Stimulated activated CD4-positive, alpha-beta T cell treated with anti-CD3 and anti-CD28 coated beads, TNF-alpha, amount 100 ng/mL, for 24 hours (primary cell): ENCODE data around the gene ARPC1A.

Source experiments
- DNase-seq, 3 experiments: peaks; one replicate each; pipeline ENCODE4 v3.0.0-alpha.2; 2020; ENCODE audit warnings: low read depth in 3 of 3

The ARPC1A gene

DNA sequence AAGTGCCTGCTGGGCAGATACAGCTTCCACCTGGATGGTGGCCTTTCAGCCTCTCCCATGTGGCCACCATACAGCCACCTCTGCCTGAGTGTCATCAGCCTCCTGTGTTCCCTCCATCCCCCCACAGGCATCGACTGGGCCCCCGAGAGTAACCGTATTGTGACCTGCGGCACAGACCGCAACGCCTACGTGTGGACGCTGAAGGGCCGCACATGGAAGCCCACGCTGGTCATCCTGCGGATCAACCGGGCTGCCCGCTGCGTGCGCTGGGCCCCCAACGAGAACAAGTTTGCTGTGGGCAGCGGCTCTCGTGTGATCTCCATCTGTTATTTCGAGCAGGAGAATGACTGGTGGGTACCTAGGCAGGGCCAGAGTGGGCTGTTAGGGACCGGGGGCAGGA lies 62.2 kb downstream of the ARPC1A start:
- no peak for DNase-seq

DNA sequence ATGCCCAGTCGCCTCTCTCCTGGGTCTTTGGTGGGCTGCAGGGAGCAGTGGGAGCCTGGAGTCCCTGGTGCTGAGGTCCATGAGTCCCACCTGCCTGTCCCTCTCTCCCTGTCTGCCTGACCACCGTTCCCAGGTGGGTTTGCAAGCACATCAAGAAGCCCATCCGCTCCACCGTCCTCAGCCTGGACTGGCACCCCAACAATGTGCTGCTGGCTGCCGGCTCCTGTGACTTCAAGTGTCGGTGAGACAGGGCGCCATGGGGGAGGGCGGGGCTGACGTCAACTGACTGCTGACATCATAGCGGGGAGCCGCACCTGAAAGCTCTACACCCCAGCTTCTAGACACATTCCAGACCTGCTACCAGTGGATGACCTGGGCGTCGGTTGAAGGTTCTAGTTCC lies 64.1 kb downstream of the ARPC1A start:
- no peak for DNase-seq

DNA sequence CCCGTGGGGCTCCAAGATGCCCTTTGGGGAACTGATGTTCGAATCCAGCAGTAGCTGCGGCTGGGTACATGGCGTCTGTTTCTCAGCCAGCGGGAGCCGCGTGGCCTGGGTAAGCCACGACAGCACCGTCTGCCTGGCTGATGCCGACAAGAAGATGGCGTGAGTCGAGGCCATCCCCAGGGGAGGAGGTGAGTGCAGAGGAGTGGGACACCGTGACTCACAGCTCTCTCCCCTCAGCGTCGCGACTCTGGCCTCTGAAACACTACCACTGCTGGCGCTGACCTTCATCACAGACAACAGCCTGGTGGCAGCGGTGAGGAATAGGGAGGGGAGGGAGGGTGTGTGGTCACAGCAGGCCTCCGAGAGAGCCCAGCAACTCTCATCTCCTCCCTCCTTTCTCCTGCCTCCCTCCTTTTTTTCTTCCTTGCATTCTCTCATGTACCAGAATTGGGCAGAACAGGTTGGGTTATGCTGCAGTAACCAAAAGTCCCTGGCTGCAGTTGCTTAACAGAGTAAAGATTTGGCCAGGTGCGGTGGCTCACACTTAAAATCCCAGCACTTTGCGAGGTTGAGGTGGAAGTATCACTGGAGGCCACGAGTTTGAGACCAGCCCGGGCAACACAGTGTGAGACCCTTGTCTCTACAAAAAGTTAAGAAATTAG lies 65.4 kb downstream of the ARPC1A start:
- no peak for DNase-seq

DNA sequence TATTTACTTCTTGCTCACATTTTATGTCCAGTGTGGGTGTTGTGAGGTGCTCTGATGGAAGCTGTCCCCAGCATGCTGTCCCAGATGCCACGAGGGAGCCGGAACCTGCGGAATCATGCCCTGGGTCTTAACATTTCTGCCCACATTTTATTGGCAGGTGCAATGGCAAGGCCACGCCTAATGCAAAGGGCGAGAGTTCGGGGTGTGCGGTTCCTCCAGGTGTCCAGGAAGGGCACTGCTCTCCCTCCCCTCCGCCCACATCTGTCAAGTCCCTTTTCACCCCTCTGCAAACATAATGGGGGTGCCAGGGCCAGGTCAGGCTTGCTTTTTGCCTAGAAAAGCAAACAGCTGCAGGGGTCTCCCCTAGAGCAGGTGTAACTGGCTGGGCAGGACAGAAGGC lies 66.3 kb downstream of the ARPC1A start:
- DNase-seq: no peak

DNA sequence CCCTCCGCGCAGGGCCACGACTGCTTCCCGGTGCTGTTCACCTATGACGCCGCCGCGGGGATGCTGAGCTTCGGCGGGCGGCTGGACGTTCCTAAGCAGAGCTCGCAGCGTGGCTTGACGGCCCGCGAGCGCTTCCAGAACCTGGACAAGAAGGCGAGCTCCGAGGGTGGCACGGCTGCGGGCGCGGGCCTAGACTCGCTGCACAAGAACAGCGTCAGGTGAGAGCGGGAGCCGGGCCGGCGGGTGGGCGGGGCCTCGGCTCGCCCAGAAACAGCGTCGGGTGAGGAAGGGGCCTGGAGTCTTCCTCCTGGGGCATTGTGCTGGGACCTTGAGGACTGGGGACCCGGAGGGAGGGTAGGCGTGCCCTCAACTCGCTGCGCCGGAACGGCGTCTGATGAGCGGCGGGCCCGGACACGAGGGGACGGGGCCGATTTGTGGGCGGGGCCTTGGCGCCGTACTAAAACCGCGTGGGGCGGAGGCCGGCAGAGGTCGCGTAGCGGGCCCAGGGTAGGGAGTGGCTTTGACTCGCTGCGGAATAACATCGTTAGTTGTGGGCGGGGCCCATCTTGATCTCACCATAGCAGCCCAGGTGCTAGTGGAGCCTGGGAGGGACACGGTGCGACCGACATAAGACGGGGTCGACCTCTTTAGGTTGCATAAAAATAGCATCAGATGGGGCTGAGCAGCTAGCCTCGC lies 67.1 kb downstream of the ARPC1A start:
- DNase-seq: peak in 1 of 3 experiments; percentile 81

DNA sequence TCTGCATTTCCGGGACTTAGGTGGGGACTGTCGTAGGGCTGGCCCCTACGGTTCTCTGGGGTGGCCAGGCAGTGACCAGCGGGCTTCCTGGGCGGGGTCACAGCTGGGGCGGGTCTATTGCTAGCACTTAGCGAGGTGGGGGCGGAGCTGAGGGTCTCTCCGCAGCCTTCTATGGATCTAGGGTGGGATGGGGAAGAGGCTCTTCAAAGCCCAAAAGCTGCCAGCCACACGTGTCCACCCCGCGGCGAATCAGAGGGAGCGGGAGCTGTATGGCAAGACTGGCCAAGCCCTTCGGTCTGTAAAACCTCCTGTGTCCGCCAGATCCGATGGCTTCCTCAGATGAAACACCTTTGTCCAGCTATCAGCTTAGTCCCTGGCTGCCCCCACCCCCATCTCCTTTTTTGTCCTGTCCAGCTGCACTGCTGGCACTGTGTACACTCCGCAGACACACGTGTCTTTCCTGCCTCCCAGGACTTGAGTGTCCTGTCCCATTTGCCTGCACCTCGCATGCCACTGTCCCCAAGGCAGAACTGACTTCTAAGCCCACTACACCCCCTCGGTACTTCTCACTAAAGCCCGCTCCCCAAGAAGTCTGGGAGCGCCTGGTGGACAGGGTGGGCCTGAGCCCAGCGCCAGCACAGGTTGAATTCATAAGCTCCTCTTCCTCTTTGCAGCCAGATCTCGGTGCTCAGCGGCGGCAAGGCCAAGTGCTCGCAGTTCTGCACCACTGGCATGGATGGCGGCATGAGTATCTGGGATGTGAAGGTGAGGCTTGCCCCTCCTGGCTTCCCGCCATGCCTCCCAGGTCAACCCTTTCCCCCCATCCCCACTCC lies 67.9 kb downstream of the ARPC1A start:
- DNase-seq: no peak

DNA sequence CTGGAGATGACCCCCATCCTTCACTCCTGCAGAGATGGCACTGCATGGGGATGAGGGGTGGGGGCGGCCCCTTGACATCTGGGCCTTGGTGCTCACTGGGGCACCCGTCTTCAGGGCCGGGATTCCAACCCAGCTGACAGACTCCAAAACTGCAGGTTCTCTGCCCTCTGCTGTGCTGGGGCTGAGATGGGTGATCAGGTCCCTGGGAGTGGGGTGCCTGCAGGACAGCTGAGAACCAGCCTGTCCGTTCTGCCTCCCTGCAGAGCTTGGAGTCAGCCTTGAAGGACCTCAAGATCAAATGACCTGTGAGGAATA lies 68.4 kb downstream of the ARPC1A start:
- DNase-seq: no peak

DNA sequence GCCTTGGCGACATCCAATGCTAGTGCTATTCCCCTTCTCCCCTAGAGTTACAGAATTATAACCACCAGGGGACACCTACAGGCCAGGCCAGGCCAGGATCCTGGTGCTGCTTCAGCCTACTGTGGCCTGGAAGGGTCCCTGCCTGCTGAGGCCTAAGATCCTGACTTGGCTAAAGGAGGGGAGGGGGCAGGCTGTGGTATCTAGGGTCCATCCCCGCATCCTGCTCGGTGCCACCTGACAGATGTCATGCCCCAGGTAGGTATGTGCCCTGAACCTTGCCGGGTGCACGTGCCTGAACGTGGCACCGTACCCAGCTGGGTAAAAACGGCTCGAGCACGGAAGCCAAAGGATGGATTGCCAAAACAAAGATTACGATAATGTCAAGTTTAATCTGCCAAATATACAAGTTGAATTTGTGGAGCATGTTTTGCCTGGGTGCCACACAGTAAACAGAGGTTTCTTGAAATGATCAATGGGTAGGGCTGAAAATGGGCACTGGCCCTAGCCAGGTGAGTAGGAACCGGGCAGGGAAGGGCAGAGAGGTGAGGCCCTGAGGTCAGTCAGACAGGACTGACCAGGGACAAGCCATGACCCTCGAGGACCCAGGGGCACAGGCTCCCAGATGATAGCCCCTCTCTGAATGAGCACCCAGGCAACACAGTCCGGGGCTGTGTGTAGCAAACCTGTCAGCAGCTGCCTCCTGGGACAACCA lies 70.1 kb downstream of the ARPC1A start:
- DNase-seq: no peak

DNA sequence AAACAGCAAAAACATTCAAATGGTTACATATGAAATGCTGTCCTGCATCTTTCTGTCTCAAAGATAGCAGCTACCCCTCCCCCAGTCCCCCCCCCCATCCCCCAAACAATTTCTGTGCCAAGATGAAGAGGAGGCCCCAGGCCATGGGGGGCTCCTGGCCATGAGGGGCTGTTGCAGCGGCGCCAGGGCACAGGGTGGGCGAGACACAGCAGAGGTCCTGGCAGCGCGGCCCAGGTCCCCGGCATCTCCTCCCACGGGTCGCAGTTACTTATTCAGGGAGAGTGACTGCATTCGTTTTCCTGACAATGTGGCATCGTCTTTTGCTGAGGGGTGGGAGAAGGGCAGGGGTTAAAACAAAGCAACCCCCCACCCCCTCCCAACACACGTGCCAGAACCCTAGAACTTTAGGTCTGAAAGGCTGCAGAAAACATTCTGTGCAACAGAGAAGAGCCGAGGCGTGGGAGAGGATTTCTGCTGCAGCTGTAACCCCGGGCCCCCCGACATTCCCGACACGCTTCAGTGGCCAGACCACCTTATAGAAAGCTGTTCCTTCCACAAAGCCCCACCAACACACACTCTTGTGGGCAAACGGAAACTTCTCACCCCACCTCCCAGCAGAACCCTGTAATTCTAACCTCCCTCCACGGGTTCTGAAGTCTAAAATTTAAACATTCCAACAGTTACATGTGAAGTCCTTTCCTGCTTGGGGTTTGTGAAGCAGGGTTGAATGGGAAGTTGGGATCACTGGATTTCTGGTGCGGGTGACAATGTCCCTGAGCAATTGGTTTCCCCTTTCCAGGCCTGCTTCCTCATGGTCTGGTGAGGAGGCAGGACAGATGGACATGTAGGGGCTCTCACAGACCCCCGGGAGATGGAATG lies 71.0 kb downstream of the ARPC1A start:
- DNase-seq: no peak

DNA sequence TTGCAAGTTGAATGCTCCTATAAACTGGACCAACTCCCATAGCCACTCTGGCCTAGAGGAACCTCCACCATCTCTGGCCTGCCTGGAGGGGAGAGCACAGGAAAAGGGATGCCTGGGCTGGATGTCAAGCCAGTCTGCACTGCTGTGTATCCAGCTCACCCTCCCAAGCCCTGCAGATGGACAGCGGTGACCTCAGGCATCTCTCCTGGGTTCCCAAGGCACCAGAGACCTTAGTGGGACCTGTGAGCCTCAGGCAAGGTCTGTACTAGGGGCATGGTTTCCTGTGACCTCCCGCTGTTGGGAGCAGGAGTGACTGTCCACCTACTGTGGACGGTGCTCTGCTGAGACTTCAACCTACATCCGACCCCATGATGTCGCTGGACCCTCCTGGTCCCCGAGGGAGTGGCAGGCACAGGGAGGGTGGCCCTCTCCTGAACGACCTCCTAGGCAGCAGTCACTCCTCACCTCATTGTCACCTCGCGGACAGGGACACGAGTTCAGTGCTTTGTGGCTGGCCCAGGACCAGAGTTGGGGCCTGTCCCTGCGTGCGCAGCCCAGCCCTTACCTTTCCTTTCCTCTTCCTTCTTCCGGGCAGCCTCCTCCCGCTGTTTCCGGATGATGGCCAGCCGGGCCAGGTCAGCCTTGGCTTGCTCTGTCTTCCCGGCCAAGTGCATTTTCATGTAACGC lies 71.7 kb downstream of the ARPC1A start:
- no peak for DNase-seq

DNA sequence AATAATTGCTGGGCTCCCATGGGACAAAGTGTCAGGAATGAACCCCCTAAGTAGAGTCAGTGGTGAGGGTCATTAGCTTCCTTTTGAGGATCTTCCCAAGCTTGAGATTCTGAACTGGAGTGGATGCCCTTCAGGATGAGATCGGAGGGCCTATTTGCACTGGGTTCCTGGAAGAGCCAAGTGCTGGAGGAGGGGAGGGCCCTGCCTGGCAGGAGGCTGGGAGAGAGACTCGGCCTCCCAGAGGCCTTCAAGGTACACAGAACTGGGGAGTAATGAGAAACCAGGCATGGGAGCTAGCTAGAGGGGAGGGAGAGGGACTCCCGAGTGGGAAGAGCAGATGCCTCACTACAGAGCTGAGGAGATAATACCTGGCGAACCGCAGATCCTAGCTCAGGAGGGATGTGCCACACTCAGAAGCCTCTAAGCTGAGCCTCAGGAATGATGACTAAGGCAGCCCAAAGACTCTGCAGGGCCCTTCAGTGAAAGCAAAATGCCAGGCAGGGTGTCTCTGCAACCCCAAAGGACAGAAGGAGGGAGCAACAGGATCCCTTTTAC lies 73.3 kb downstream of the ARPC1A start:
- no peak for DNase-seq

DNA sequence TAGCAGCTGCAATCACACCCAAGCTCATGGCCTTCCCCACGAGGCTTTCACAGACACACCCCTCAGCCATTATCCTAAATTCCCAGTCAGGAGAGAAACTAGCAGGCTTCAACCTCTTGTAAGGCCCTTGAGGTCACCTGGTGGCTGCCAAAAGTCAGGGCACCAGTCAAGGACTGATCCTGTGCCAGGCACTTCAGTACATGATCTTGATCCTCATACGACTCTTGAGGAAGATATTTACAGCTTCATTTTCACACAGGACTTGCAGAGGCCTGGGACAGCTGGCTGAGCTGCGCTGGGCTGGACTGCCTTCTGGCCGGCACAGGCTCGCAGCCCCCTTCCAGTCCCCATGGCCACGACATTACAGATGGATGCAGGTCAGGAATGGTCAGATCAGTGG lies 73.9 kb downstream of the ARPC1A start:
- no peak for DNase-seq

DNA sequence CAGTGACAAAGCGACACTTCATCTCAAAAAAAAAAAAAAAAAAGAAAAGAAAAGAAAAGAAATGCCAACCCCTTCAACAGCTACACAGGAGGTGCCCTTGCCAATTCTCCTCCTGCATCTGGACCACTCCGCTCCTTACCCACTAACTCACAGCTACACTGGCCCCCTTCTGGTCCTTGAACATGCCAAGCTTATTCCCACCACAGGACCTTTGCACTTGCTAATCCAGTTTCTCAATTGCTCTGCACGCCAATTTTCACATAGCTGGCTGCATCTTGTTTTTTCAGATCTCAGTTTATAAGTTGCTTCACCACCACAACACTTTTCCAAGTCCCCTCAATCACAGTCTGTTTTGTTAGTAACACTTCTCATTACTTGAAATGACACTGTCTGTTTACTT lies 77.2 kb downstream of the ARPC1A start:
- no peak for DNase-seq

DNA sequence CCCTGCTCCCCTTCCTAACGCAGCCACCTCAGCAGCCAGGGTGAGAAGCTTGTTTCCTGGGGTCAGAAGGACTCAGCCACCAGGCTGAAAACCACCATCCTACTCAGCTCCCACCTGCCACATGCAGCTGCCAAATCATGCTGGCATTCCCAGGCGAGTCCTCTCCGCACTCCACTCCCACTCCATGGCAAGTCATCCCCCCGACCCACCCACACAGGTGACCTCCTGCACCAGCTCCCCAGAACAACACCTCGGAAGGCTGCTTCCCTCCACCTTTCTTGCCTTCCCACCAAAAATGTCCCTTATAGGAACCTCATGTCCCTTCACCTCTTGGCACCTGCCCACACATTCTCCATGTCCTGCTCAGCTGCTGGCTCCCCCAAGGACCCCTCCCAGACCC lies 78.1 kb downstream of the ARPC1A start:
- DNase-seq: no peak

DNA sequence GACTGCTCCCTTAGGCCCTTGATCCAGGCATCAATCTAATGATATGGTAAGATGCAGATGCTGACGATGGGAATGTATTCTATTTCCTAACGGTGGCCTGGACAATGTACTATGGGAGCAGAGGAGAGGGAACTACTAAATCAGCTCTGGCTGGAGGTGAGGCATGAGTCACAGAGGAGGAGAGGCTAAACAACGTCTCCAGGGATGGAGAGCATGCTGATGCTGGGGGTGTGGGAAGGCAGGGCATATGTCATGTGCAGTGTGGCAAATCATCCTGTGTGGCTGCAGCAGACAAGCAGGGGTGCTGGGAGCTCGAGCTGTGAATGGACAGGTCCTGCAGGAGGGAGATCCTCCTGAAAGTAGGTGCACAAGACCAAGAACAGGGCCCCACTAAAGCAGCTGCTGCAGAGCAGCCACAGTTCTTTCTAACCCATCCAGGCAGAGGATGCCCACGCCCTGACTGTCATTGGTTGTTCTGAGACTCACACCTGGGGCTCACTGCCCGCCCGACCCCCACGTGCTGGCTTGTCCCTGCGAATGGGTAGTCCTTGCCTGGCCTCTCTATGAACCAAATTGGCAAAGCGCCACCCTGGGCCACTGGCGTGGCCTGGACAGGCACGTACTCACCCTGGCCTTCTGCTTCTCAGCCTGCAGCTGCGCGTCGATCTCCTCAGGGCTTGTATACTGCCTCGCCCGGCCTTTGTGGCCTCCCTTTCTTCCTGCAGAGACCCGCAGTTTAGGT lies 78.7 kb downstream of the ARPC1A start:
- no peak for DNase-seq

DNA sequence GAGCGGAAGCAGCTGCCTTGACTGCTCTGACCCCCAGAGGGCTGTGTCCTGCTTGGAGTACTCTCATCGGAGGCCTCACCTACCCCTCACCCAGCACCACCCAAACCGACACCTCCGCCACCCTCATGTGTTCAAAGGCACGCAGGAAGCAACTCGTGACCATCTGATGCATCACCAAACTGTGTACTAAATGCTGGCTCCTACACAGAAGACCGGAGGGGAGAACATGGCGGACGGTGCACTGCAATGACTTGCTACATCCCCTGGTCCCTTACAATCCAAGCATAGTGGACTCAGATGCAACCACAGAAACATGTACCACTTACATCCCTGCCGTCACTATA lies 79.3 kb downstream of the ARPC1A start:
- no peak for DNase-seq

DNA sequence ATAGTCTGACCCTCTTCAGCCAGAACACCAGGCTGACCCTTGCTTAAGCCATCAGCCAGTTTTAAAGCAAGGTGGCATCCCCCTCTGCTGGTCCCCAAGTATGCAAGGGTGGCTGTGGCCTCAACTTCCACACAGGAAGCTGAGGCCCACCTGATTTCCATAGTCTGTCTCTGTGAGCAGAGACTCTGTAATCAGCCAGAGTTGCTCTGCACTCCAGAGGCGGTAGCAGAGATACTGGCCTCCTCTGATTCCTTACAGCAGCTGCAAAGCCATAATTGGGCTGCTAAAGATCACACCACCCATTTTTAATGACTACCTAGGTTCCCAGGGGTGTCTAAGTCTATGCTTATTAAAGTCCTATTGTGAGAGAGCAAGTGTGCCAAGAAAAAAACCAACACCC lies 80.9 kb downstream of the ARPC1A start:
- no peak for DNase-seq

DNA sequence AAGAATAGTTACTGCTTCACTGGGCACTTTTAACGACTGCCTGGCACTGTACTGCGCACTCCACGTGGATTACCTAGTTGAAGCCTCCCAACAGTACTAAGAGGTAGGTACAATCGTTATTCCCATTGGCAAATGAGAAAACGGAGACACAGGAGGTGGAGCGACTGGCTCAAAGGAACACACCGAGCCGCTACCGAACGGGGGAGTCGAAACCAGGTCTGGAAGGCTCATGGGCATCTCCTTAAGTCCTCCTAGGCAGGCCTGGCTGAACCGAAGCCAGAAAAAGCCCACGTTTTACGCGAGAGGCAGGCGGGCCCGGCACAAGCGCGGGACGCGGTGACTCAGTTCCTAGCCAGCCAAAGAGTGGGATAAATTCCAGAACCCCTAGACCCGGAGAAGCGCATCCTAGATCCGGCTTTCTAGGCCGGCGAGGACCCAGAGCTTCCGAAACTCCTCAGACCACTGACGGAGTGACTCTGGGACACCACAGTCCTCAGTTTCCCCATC lies 82.2 kb downstream of the ARPC1A start:
- peak in 1 of 3 experiments; percentile 27 for DNase-seq

DNA sequence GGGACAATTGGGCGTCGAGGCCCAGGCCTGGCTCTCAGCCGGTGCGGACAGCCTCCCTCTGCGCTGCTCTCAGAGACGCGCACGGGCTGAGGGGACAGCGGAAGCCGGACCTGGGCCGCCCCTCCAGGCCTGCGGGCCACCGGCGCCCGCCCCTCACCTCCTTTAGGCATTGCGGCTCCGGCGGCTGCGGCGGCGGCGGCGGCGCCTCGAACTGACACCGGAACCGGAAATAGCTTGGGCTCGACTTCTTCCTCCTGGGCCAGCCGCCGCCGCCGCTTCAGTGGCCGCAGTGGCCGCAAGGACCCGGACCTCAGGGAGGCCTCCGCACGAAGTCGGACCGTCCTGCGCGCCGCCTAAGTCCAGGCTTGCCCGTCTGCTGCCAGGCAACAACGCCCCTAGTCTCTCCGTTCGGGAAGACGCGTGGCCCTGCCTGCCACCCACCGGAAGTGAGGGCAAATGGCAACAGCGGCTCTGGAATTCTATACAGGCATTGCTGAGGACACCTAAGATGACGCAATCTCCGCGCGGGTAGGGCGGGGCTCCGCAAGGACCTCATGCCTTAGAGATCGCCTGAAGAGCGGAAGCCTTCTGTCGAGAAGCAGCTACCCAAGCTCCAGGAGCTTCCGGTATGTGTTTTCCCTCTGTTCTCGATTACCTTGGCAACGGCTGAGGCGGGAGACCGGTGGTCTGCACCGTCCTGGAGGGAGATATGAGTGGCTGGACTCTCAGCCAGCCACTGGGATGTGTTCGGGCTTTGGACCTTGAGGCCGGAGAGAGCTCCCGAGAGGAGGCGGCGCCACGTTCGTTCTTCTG lies 82.9 kb downstream of the ARPC1A start, which contains the start of the genes BUD31 and PDAP1:
TSS of gene BUD31 (plus strand) at position 591 of the 813 bp plus-strand sequence. CDS start 2,124 bp downstream, outside the sequence.
TSS of gene PDAP1 (minus strand) at position 219 of the 813 bp plus-strand sequence. CDS start at position 170, 49 bp downstream.
- DNase-seq: peak; percentile 86 to 92 (median 86)
